Measurements from ENCODE around the gene NIPA2.

GRCh38 chr15:22855791-22856190 lies 17.3 kb downstream of the NIPA2 start:
- TF ChIP-seq CTCF (IDR thresholded peaks at IDR 0.05) (no peak), POLR2A (IDR thresholded peaks at IDR 0.05) (no peak)
